ENCODE measurements around the gene ALDH3A1.

The ALDH3A1 gene

GRCh38 chr17:19702217-19702641 lies 45.9 kb downstream of the ALDH3A1 start:
- DNase-seq: no peak

All from activated gamma-delta T cell (primary cell).